DND-41 (cell line): ENCODE results near the gene GNA14.

Experiments used
- CTCF ChIP-seq: IDR thresholded peaks from 2 replicates; pipeline ENCODE4 v1.5.1; 2012; ENCODE audit warnings: borderline replicate concordance, low read length, moderate library complexity, mild to moderate bottlenecking; ENCODE audit not compliant: poor library complexity, severe bottlenecking; ENCODE audit errors: extremely low read depth
- EZH2 ChIP-seq: IDR thresholded peaks from 3 replicates; pipeline ENCODE4 v1.6.1; 2012; ENCODE audit warnings: borderline replicate concordance, low read depth, mild to moderate bottlenecking, moderate library complexity, low read length, inconsistent platforms; ENCODE audit not compliant: severe bottlenecking

GRCh38 chr9:77432053-77432452 lies 216.1 kb downstream of the GNA14 start:
- TF ChIP-seq CTCF (no peak), EZH2 (no peak)
